Trophoblast cell (in vitro differentiated cells and primary cell): Measurements from ENCODE around the gene FN3KRP.
"Not testable (repeated sequence)": the region's sequence is repeated elsewhere in the genome, so short reads cannot be mapped to it uniquely, and the experiment has no call there.

ENCODE experiments used
- DNase-seq, 2 donors: peaks; one replicate each; pipeline ENCODE4 v3.0.0-alpha.2; 2016
- H2AFZ ChIP-seq: 2 replicates; pipeline ENCODE4 v1.6.1; 2013; ENCODE audit warnings: low read length, moderate library complexity, mild to moderate bottlenecking; ENCODE audit not compliant: insufficient read depth, poor library complexity
- H2AK5ac ChIP-seq: 2 replicates; pipeline ENCODE4 v1.6.1; 2013; ENCODE audit warnings: mild to moderate bottlenecking, low read length
- H2BK120ac ChIP-seq: 2 replicates; pipeline ENCODE4 v1.6.1; 2013; ENCODE audit warnings: low read length, mild to moderate bottlenecking, moderate library complexity; ENCODE audit not compliant: insufficient read depth, poor library complexity
- H2BK12ac ChIP-seq: 2 replicates; pipeline ENCODE4 v1.6.1; 2013; ENCODE audit warnings: mild to moderate bottlenecking, low read length, moderate library complexity
- H2BK5ac ChIP-seq: 2 replicates; pipeline ENCODE4 v1.6.1; 2013; ENCODE audit warnings: low read length, low read depth, moderate library complexity, mild to moderate bottlenecking; ENCODE audit not compliant: poor library complexity
- H3K14ac ChIP-seq: 2 replicates; pipeline ENCODE4 v1.6.1; 2013; ENCODE audit warnings: mild to moderate bottlenecking, low read length
- H3K18ac ChIP-seq: 2 replicates; pipeline ENCODE4 v1.6.1; 2013; ENCODE audit warnings: mild to moderate bottlenecking, low read length
- H3K23ac ChIP-seq: 2 replicates; pipeline ENCODE4 v1.6.1; 2013; ENCODE audit warnings: low read length
- H3K27ac ChIP-seq: 2 replicates; pipeline ENCODE4 v1.5.1; 2013; ENCODE audit warnings: low read depth, mild to moderate bottlenecking, inconsistent platforms, low read length, moderate library complexity
- H3K27me3 ChIP-seq: 2 replicates; pipeline ENCODE4 v1.6.1; 2013; ENCODE audit warnings: inconsistent platforms, mild to moderate bottlenecking, low read length, moderate library complexity; ENCODE audit not compliant: insufficient read depth
- H3K36me3 ChIP-seq, 2 experiments: 1 replicate in 1 of 2; 2 replicates in 1 of 2; pipeline ENCODE4 v1.6.1; 2013; ENCODE audit warnings: low read length in 2 of 2, mild to moderate bottlenecking in 2 of 2, moderate library complexity in 1 of 2; ENCODE audit not compliant: insufficient read depth in 2 of 2, control insufficient read depth in 1 of 2
- H3K4ac ChIP-seq: 2 replicates; pipeline ENCODE4 v1.6.1; 2013; ENCODE audit warnings: low read depth, mild to moderate bottlenecking, low read length, moderate library complexity
- H3K4me1 ChIP-seq, 2 experiments: 1 replicate in 1 of 2; 2 replicates in 1 of 2; pipeline ENCODE4 v1.6.1; 2013; ENCODE audit warnings: low read length in 2 of 2, mild to moderate bottlenecking in 2 of 2, moderate library complexity in 1 of 2; ENCODE audit not compliant: insufficient read depth in 2 of 2, control insufficient read depth in 1 of 2
- H3K4me2 ChIP-seq: 2 replicates; pipeline ENCODE4 v1.6.1; 2013; ENCODE audit warnings: inconsistent platforms, mild to moderate bottlenecking, low read length, moderate library complexity
- H3K4me3 ChIP-seq: 2 replicates; pipeline ENCODE4 v1.5.1; 2013; ENCODE audit warnings: mild to moderate bottlenecking, low read depth, low read length, inconsistent platforms
- H3K79me1 ChIP-seq: one replicate; pipeline ENCODE4 v1.6.1; 2013; ENCODE audit warnings: low read length
- H3K79me2 ChIP-seq: 2 replicates; pipeline ENCODE4 v1.6.1; 2013; ENCODE audit warnings: low read length, mild to moderate bottlenecking; ENCODE audit not compliant: control insufficient read depth, insufficient read depth, poor library complexity
- H3K9ac ChIP-seq: 2 replicates; pipeline ENCODE4 v1.6.1; 2013; ENCODE audit warnings: mild to moderate bottlenecking, low read length
- H3K9me3 ChIP-seq: 2 replicates; pipeline ENCODE4 v1.6.1; 2013; ENCODE audit warnings: low read depth, mild to moderate bottlenecking, control low read depth, inconsistent platforms, low read length; ENCODE audit not compliant: insufficient read depth
- H4K12ac ChIP-seq: 2 replicates; pipeline ENCODE4 v1.6.1; 2013; ENCODE audit warnings: low read depth, mild to moderate bottlenecking, low read length, moderate library complexity
- H4K8ac ChIP-seq: 2 replicates; pipeline ENCODE4 v1.6.1; 2013; ENCODE audit warnings: low read depth, mild to moderate bottlenecking, low read length, moderate library complexity
- H4K91ac ChIP-seq: one replicate; pipeline ENCODE4 v1.6.1; 2013; ENCODE audit warnings: low read depth, mild to moderate bottlenecking, low read length, moderate library complexity
- WGBS: extraction: QIAGEN DNeasy Blood & Tissue Kit; methylation state at CpG from one replicate; pipeline ENCODE4 v1.1.7; 2013; ENCODE audit warnings: missing lambda C conversion rate; ENCODE audit not compliant: insufficient read length, insufficient coverage; ENCODE audit errors: extremely low coverage; 5-methylcytosine and 5-hydroxymethylcytosine counted together

Gene FN3KRP

DNA sequence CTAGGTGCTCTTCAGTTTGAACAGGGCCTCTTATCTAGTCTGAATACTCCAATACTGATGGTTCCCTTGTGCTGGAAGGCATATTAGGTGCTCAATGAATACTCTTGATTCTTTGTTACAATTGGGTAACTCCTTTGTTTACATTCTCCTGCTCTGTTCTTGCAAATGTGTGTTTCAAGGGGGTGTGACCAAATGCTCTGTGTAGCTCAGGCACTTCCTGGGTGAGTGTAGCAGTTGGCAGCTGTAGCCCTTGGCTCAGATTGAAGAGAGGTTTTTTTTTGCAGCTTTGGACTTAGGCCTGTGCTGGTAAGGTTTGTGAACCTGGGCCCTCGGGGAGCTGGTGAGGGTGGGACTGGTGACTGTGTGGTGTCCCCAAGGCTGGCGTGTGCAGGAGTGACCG is 55.5 kb downstream of the FN3KRP start:
- Histone ChIP-seq H3K27ac (no peak overlapping the region), H3K4ac (no peak overlapping the region), H3K4me3 (no peak overlapping the region), H3K27me3 (no peaks in the 10 kb centered on the region), H3K9me3 (peaks cover 2% of the 10 kb centered on the region), H3K9ac (no peak overlapping the region), H3K4me2 (no peak overlapping the region), H3K18ac (no peak overlapping the region), H4K91ac (no peak overlapping the region), H2BK12ac (no peak overlapping the region), H3K23ac (no peak overlapping the region), H3K79me1 (no peaks in the 10 kb centered on the region), H2AK5ac (no peak overlapping the region), H2BK5ac (no peak overlapping the region), H3K36me3 (peaks cover 26 to 35% of the 10 kb centered on the region in 2 experiments), H3K79me2 (no peaks in the 10 kb centered on the region), H3K4me1 (no peaks in the 10 kb centered on the region), H3K14ac (no peak overlapping the region), H4K8ac (no peak overlapping the region), H2AFZ (no peak overlapping the region), H4K12ac (no peak overlapping the region), H2BK120ac (no peak overlapping the region)
- no CpG with 5 or more reads among the region's 3 CpGs for WGBS
- DNase-seq, result peak; percentile 18 to 67

- not testable (repeated sequence) for H4K8ac ChIP-seq, H3K14ac ChIP-seq, DNase-seq, H4K12ac ChIP-seq, H3K4me1 ChIP-seq, H2BK120ac ChIP-seq, H3K79me2 ChIP-seq, H2BK12ac ChIP-seq, H3K4me2 ChIP-seq, H2BK5ac ChIP-seq, H2AFZ ChIP-seq, H2AK5ac ChIP-seq, H3K9me3 ChIP-seq, H3K18ac ChIP-seq, H3K27me3 ChIP-seq, H3K4ac ChIP-seq, H4K91ac ChIP-seq, H3K27ac ChIP-seq, H3K9ac ChIP-seq, H3K4me3 ChIP-seq, H3K79me1 ChIP-seq, H3K23ac ChIP-seq
- H3K36me3 ChIP-seq, result peaks cover 17 to 24% of the 10 kb centered on the region in 2 experiments
- WGBS, result no CpG with 5 or more reads among the region's 19 CpGs
Measured at GRCh38 chr17:82774456-82774855, 58.0 kb downstream of the FN3KRP start.

DNA sequence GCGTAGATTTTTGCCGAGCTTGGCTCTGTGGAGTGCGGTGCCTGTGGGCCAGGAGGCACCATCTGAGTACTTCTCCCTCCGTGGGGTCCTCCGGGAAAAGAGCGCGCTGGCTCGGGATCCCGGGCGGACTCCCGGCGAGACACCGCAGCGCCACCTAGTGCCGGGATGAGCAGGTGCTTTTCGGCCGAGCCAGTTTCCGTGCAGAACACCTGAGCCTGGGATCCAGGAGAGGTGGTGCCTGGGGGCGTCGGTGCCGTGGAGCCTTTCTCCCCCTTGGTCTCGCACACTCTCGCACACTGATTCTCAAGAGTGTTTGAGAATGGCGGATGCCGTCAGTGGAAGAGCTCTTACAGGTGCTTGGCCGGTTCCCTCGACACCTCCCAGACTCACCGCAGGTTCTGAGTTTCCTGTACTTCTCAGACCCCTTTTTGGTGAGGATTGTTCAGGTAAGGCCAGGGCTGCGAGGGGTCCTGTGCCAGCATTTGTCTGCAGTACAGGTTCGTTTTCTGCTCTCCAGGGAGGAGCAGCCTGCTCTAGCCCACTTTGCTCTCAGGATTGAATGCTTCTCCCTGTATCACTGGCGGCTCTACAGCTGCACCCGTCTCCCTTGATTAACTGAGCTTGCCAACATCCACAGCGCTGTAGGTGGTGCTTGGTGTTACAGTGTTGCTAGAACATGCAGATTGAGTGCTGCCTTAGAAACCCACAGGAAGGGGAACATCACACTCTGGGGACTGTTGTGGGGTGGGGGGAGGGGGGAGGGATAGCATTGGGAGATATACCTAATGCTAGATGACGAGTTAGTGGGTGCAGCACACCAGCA is 58.7 kb downstream of the FN3KRP start:
- H3K4ac ChIP-seq, result no peak overlapping the region
- no peak overlapping the region for H3K4me3 ChIP-seq
- no CpG with 5 or more reads among the region's 34 CpGs for WGBS
- peaks cover 16 to 22% of the 10 kb centered on the region in 2 experiments for H3K36me3 ChIP-seq
- no peak overlapping the region for H3K18ac ChIP-seq
- no peak overlapping the region for H2AFZ ChIP-seq
- H3K9ac ChIP-seq, result no peak overlapping the region
- no peak overlapping the region for H3K14ac ChIP-seq
- H2BK120ac ChIP-seq, result no peak overlapping the region
- no peaks in the 10 kb centered on the region for H3K79me1 ChIP-seq
- no peak overlapping the region for H3K27ac ChIP-seq
- peak; percentile 57 to 83 for DNase-seq
- no peak overlapping the region for H4K8ac ChIP-seq
- no peaks in the 10 kb centered on the region for H3K4me1 ChIP-seq
- no peak overlapping the region for H3K23ac ChIP-seq
- H2BK12ac ChIP-seq, result no peak overlapping the region
- no peak overlapping the region for H3K4me2 ChIP-seq
- H3K79me2 ChIP-seq, result no peaks in the 10 kb centered on the region
- H3K27me3 ChIP-seq, result no peaks in the 10 kb centered on the region
- H3K9me3 ChIP-seq, result peaks cover 2% of the 10 kb centered on the region
- no peak overlapping the region for H2AK5ac ChIP-seq
- H2BK5ac ChIP-seq, result no peak overlapping the region
- no peak overlapping the region for H4K91ac ChIP-seq
- no peak overlapping the region for H4K12ac ChIP-seq

GRCh38 chr17:82776454-82776853 is 59.9 kb downstream of the FN3KRP start:
- Histone ChIP-seq H2AK5ac (no peak overlapping the region), H2BK12ac (no peak overlapping the region), H3K23ac (no peak overlapping the region), H3K18ac (no peak overlapping the region), H4K91ac (no peak overlapping the region), H3K9ac (no peak overlapping the region), H3K14ac (no peak overlapping the region), H2BK5ac (no peak overlapping the region), H3K79me1 (no peaks in the 10 kb centered on the region), H3K36me3 (peaks cover 16 to 19% of the 10 kb centered on the region in 2 experiments), H2AFZ (no peak overlapping the region), H3K27ac (no peak overlapping the region), H3K79me2 (no peaks in the 10 kb centered on the region), H3K27me3 (no peaks in the 10 kb centered on the region), H2BK120ac (no peak overlapping the region), H3K4ac (no peak overlapping the region), H4K12ac (no peak overlapping the region), H3K9me3 (peaks cover 2% of the 10 kb centered on the region), H3K4me2 (no peak overlapping the region), H4K8ac (no peak overlapping the region), H3K4me1 (no peaks in the 10 kb centered on the region), H3K4me3 (no peak overlapping the region)
- no CpG with 5 or more reads among the region's 13 CpGs for WGBS
- no peak for DNase-seq
